SH-SY5Y (cell line): Measurements from ENCODE around the gene ARHGEF40.

Experiments
- GATA2 ChIP-seq: IDR thresholded peaks from 2 replicates; pipeline ENCODE4 v1.6.1; 2011; ENCODE audit warnings: mild to moderate bottlenecking, low read depth, low read length
- GATA3 ChIP-seq: IDR thresholded peaks from 2 replicates; pipeline ENCODE4 v1.6.1; 2011; ENCODE audit warnings: low read depth, mild to moderate bottlenecking, low read length, moderate library complexity

- TF ChIP-seq GATA2 (no peak), GATA3 (no peak)
Measured at GRCh38 chr14:21042918-21043317, 27.2 kb upstream of the ARHGEF40 start.
